SK-N-SH (cell line): ENCODE measurements around the gene MAGEF1. TPM values are rescaled to one million over a fixed set of nuclear protein-coding genes. Genes with fewer than 3 reads are reported as not detected.

Source experiments
- CTCF ChIA-PET: fragments of 300-600, 350-600 bp; formaldehyde crosslinking; extraction: SDS; loops from one replicate; lab custom pipeline; 2021; lab: Yijun Ruan, JAX
- POLR2A ChIA-PET: fragments of 350-600 bp; sonication (Branson Sonifier 250); formaldehyde crosslinking; extraction: SDS; loops from one replicate; lab custom pipeline; 2020; ENCODE audit warnings: antibody characterized with exemption, inconsistent platforms; lab: Yijun Ruan, JAX
- DNase-seq: peaks from one replicate; pipeline ENCODE4 v3.0.0; 2012
- H2AFZ ChIP-seq: fragments of 200-600 bp; sonication (generic); 2 replicates; pipeline ENCODE4 v1.8.1; 2016; ENCODE audit warnings: antibody characterized with exemption, mild to moderate bottlenecking, low read depth
- H3F3A ChIP-seq: fragments of 200-600 bp; sonication (generic); replicated peaks from 2 replicates; pipeline ENCODE3; 2016; ENCODE audit warnings: antibody characterized with exemption, mild to moderate bottlenecking; ENCODE audit not compliant: insufficient read depth
- H3K27ac ChIP-seq, 2 experiments: fragments of 200-500 bp in 1 of 2; fragments of 200-600 bp in 1 of 2; sonication (Bioruptor generic) in 1 of 2; sonication (generic), shearing (Covaris generic) in 1 of 2; 2 replicates each; pipeline versions ENCODE4 v1.5.1 to v1.6.1; 2014 to 2016; ENCODE audit warnings: low read depth in 2 of 2, inconsistent platforms in 1 of 2, low read length in 1 of 2, mild to moderate bottlenecking in 1 of 2, mixed read lengths in 1 of 2
- H3K27me3 ChIP-seq: fragments of 200-600 bp; sonication (generic), shearing (Covaris generic); 2 replicates; pipeline ENCODE4 v1.6.1; 2016; ENCODE audit warnings: mixed run types; ENCODE audit not compliant: insufficient read depth
- H3K36me3 ChIP-seq, 2 experiments: fragments of 200-500 bp in 1 of 2; fragments of 200-600 bp in 1 of 2; sonication (Bioruptor generic) in 1 of 2; sonication (generic) in 1 of 2; replicated peaks in 1 of 2; 2 replicates each; pipeline versions ENCODE3 to v1.5.1; 2014 to 2016; ENCODE audit warnings: low read length in 1 of 2, mild to moderate bottlenecking in 1 of 2; ENCODE audit not compliant: insufficient read depth in 2 of 2, control insufficient read depth in 1 of 2
- H3K4me1 ChIP-seq, 2 experiments: fragments of 200-500 bp in 1 of 2; fragments of 200-600 bp in 1 of 2; sonication (Bioruptor generic) in 1 of 2; sonication (generic), shearing (Covaris generic) in 1 of 2; 2 replicates each; pipeline versions ENCODE4 v1.5.1 to v1.6.1; 2014 to 2016; ENCODE audit warnings: low read depth in 1 of 2, low read length in 1 of 2, mixed run types in 1 of 2; ENCODE audit not compliant: insufficient read depth in 2 of 2, control insufficient read depth in 1 of 2
- H3K4me2 ChIP-seq: fragments of 200-600 bp; sonication (generic), shearing (Covaris generic); 2 replicates; pipeline ENCODE4 v1.6.1; 2017; ENCODE audit warnings: mixed run types
- H3K4me3 ChIP-seq, 2 experiments: fragments of 200-500 bp in 1 of 2; fragments of 200-600 bp in 1 of 2; sonication (Bioruptor generic) in 1 of 2; sonication (generic), shearing (Covaris generic) in 1 of 2; 2 replicates each; pipeline versions ENCODE4 v1.5.1 to v1.8.1; 2014 to 2016; ENCODE audit warnings: low read depth in 2 of 2, inconsistent platforms in 1 of 2, low read length in 1 of 2, mild to moderate bottlenecking in 1 of 2, mixed read lengths in 1 of 2, moderate library complexity in 1 of 2
- H3K79me2 ChIP-seq: fragments of 200-600 bp; sonication (generic); 2 replicates; pipeline ENCODE4 v1.8.1; 2017; ENCODE audit warnings: mild to moderate bottlenecking; ENCODE audit not compliant: insufficient read depth
- H3K9ac ChIP-seq: fragments of 200-600 bp; sonication (generic); 2 replicates; pipeline ENCODE4 v1.6.1; 2017; ENCODE audit warnings: mixed run types
- H3K9me2 ChIP-seq: fragments of 200-600 bp; sonication (generic); 2 replicates; pipeline ENCODE4 v1.6.1; 2017; ENCODE audit warnings: mixed run types
- H3K9me3 ChIP-seq: fragments of 200-600 bp; sonication (generic); 2 replicates; pipeline ENCODE4 v1.6.1; 2017; ENCODE audit warnings: mixed run types, mild to moderate bottlenecking, moderate library complexity
- H4K20me1 ChIP-seq: fragments of 200-600 bp; sonication (generic); 2 replicates; pipeline ENCODE4 v1.6.1; 2017; ENCODE audit warnings: mild to moderate bottlenecking, mixed run types; ENCODE audit not compliant: insufficient read depth
- CHD2 ChIP-seq: fragments of 150-350 bp; IDR thresholded peaks from 2 replicates; pipeline ENCODE4 v1.6.1; 2018; ENCODE audit warnings: low read length; ENCODE audit not compliant: partially characterized antibody
- ELF1 ChIP-seq: IDR thresholded peaks from 2 replicates; pipeline ENCODE4 v1.4.0; 2012
- EP300 ChIP-seq, 2 experiments: IDR thresholded peaks; 2 replicates each; pipeline versions ENCODE4 v1.4.0 to v1.6.1; 2012; ENCODE audit warnings: borderline replicate concordance in 1 of 2, low read depth in 1 of 2, low read length in 1 of 2
- EZH2phosphoT487 ChIP-seq: fragments of 200-600 bp; sonication (generic); IDR thresholded peaks from 2 replicates; pipeline ENCODE4 v1.6.1; 2017; ENCODE audit warnings: low read depth, mixed run types, mild to moderate bottlenecking, antibody characterized with exemption, moderate library complexity, borderline replicate concordance
- FOSL2 ChIP-seq: IDR thresholded peaks from 2 replicates; pipeline ENCODE4 v1.4.0; 2012; ENCODE audit warnings: low read depth, mild to moderate bottlenecking, moderate library complexity, borderline replicate concordance
- FOXJ3 ChIP-seq: sonication (generic); formaldehyde crosslinking; IDR thresholded peaks from 2 replicates; pipeline ENCODE4 v1.5.1; 2020; ENCODE audit warnings: mild to moderate bottlenecking, missing genetic modification reagents
- GABPA ChIP-seq: IDR thresholded peaks from 2 replicates; pipeline ENCODE4 v1.4.0; 2012; ENCODE audit warnings: low read depth, mild to moderate bottlenecking
- JUND ChIP-seq: IDR thresholded peaks from 2 replicates; pipeline ENCODE4 v1.4.0; 2012
- MEF2A ChIP-seq: IDR thresholded peaks from 2 replicates; pipeline ENCODE4 v1.4.0; 2012; ENCODE audit warnings: low read depth, borderline replicate concordance
- MXI1 ChIP-seq: IDR thresholded peaks from 2 replicates; pipeline ENCODE4 v1.6.1; 2012; ENCODE audit warnings: mild to moderate bottlenecking, low read depth, low read length, improper control_type of control experiment
- NRF1 ChIP-seq: IDR thresholded peaks from 2 replicates; pipeline ENCODE4 v1.6.1; 2012; ENCODE audit warnings: low read depth, mild to moderate bottlenecking, low read length
- POLR2AphosphoS5 ChIP-seq: IDR thresholded peaks from 2 replicates; pipeline ENCODE4 v1.6.1; 2012; ENCODE audit warnings: low read depth, low read length
- RAD21 ChIP-seq: IDR thresholded peaks from 2 replicates; pipeline ENCODE4 v1.6.1; 2012; ENCODE audit warnings: mild to moderate bottlenecking, low read length
- SIN3A ChIP-seq: IDR thresholded peaks from 2 replicates; pipeline ENCODE4 v1.6.1; 2012; ENCODE audit warnings: low read depth, mild to moderate bottlenecking, low read length, moderate library complexity, borderline replicate concordance
- SMC3 ChIP-seq: IDR thresholded peaks from 2 replicates; pipeline ENCODE4 v1.6.1; 2012; ENCODE audit warnings: low read depth, low read length, improper control_type of control experiment
- WGBS: methylation state at CpG from one replicate; pipeline ENCODE4 v1.1.6; 2017; ENCODE audit warnings: low lambda C conversion rate; 5-methylcytosine and 5-hydroxymethylcytosine counted together
- polyA plus RNA-seq, 3 experiments: library from polyadenylated mRNA; depleted of rRNA; stranded (reverse); fragments of >200 nt; gene quantifications; 2 replicates each; pipeline ENCODE4 v1.2.3, GENCODE V29; 2012
- TF ChIP-seq, protein P1 (sequence below): IDR thresholded peaks from 2 replicates; pipeline ENCODE4 v1.4.0; 2012; ENCODE audit warnings: low read depth
- TF ChIP-seq, protein P2 (sequence below): fragments of 150-350 bp; IDR thresholded peaks from 2 replicates; pipeline ENCODE4 v1.6.1; 2017; ENCODE audit warnings: antibody characterized with exemption, low read length, low read depth, borderline replicate concordance
- TF ChIP-seq, protein P3 (sequence below): fragments of 150-350 bp; IDR thresholded peaks from 2 replicates; pipeline ENCODE4 v1.6.1; 2016; ENCODE audit warnings: mild to moderate bottlenecking, low read depth, low read length

MAGEF1 gene
- polyA plus RNA-seq, 1 of the 3 experiments (the other 2 are of a cell fraction) = 45.2 TPM

DNA sequence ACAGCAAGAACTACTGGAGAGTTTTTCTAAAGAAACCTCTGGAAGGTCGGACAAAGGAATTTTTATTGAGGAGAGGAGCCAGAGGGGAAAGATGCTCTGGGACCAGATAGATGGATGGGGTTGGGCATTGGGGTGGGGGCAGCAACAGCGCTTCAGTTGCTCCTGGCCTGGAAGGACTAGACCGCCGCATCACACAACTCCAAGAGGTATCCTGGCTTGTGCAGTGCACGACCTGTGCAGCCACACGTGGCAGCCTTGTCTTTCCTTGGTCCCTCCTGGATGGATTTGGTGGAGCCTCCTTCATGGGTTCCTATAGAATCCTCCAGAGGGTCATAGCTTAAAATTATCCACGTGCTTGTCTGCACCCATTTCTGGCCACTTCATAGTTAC lies 23.0 kb downstream of the MAGEF1 start:
- Histone ChIP-seq H2AFZ (no peak overlapping the region; the same call in 1 of the 2 replicates), H3K9me3 (no peaks in the 10 kb centered on the region), H3F3A (no peaks in the 10 kb centered on the region), H3K27ac (no peak overlapping the region), H3K4me2 (no peak overlapping the region), H3K4me1 (peaks cover 0 to 33% of the 10 kb centered on the region in 2 experiments; a peak in 2 of 4 replicates), H3K9ac (no peak overlapping the region), H3K36me3 (no peaks in the 10 kb centered on the region), H4K20me1 (no peaks in the 10 kb centered on the region)
- POLR2A ChIA-PET = no interaction called here
- DNase-seq = peak; percentile 14
- 71% methylated on average over 7 of the region's 7 CpGs for WGBS
- CTCF ChIA-PET = interaction anchor here (1.1 to 2.2 kb wide), 2 partner anchors 23 to 128 kb away, joined by 3 to 11 read pairs; partner anchors contain the start of genes EPHB3 and MAGEF1
- TF ChIP-seq CHD2 (no peak), EP300 (IDR thresholded peaks at IDR 0.05; ENCODE audit: borderline replicate concordance in 1 of 2, low read depth in 1 of 2, low read length in 1 of 2) (no peak)
- TF ChIP-seq, all 33 proteins: peak for 0
- Histone ChIP-seq H3K79me2 (no peaks in the 10 kb centered on the region), H3K27me3 (no peaks in the 10 kb centered on the region), H3K9me2 (no peaks in the 10 kb centered on the region), H3K4me3 (no peak overlapping the region)

GRCh38 chr3:184688251-184688881 lies 23.5 kb downstream of the MAGEF1 start:
- H3K36me3 ChIP-seq = no peaks in the 10 kb centered on the region
- H4K20me1 ChIP-seq = no peaks in the 10 kb centered on the region
- no peaks in the 10 kb centered on the region for H3K9me3 ChIP-seq
- H3K27me3 ChIP-seq = no peaks in the 10 kb centered on the region
- 49% methylated on average over 4 of the region's 5 CpGs for WGBS
- H3K9me2 ChIP-seq = no peaks in the 10 kb centered on the region
- no peaks in the 10 kb centered on the region for H3K79me2 ChIP-seq
- H3K4me2 ChIP-seq = no peak overlapping the region
- no peak overlapping the region for H3K9ac ChIP-seq
- H3K4me1 ChIP-seq = peaks cover 0 to 29% of the 10 kb centered on the region in 2 experiments; a peak in 2 of 4 replicates
- no peak overlapping the region for H3K27ac ChIP-seq
- POLR2A ChIA-PET = no interaction called here
- CTCF ChIA-PET = interaction anchor here (0.7 to 2.2 kb wide), 3 partner anchors 8 to 127 kb away, joined by 3 to 11 read pairs (median 7); partner anchors contain the start of gene EPHB3
- H2AFZ ChIP-seq = no peak overlapping the region; the same call in 1 of the 2 replicates
- TF ChIP-seq MEF2A (no peak), RAD21 (no peak), FOSL2 (peak; percentile 21; the same call in 1 of the 2 replicates), NRF1 (no peak), POLR2AphosphoS5 (no peak), JUND (0 out of 2 replicates have a peak, but pooled peaks have one; percentile 23), SMC3 (no peak), ELF1 (no peak), FOXJ3 (CRISPR knock-in tag) (no peak), GABPA (no peak), SIN3A (no peak), EZH2phosphoT487 (no peak), MXI1 (no peak)
- TF ChIP-seq, protein P1, sequence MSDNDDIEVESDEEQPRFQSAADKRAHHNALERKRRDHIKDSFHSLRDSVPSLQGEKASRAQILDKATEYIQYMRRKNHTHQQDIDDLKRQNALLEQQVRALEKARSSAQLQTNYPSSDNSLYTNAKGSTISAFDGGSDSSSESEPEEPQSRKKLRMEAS = no peak
- TF ChIP-seq, protein P2, sequence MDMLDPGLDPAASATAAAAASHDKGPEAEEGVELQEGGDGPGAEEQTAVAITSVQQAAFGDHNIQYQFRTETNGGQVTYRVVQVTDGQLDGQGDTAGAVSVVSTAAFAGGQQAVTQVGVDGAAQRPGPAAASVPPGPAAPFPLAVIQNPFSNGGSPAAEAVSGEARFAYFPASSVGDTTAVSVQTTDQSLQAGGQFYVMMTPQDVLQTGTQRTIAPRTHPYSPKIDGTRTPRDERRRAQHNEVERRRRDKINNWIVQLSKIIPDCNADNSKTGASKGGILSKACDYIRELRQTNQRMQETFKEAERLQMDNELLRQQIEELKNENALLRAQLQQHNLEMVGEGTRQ = no peak
- TF ChIP-seq, protein P3, sequence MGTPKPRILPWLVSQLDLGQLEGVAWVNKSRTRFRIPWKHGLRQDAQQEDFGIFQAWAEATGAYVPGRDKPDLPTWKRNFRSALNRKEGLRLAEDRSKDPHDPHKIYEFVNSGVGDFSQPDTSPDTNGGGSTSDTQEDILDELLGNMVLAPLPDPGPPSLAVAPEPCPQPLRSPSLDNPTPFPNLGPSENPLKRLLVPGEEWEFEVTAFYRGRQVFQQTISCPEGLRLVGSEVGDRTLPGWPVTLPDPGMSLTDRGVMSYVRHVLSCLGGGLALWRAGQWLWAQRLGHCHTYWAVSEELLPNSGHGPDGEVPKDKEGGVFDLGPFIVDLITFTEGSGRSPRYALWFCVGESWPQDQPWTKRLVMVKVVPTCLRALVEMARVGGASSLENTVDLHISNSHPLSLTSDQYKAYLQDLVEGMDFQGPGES = no peak
- TF ChIP-seq, all 33 proteins: peak for 2
- Histone ChIP-seq H3F3A (no peaks in the 10 kb centered on the region), H3K4me3 (no peak overlapping the region)
- DNase-seq = peak; percentile 25
